Panc1 (cell line): Measurements from ENCODE around the gene BCAS3. TPM values are rescaled to one million over a fixed set of nuclear protein-coding genes. Genes with fewer than 3 reads are reported as not detected.

ENCODE experiments used
- ATAC-seq: fragments of 200-7000 bp; cut with Tn5 transposase; 2 replicates; pipeline ENCODE4 v1.9.1; 2020; ENCODE audit warnings: mild to moderate bottlenecking, moderate library complexity
- BruUV-seq: library from RNA; stranded (reverse); fragments of 400-500 nt; replicated peaks from 2 replicates; lab custom pipeline; 2021; lab: Mats Ljungman, UMichigan
- CTCF ChIA-PET: fragments of 300-600 bp; sonication (Branson Sonifier 250); formaldehyde crosslinking; loops from one replicate; lab custom pipeline; 2022; ENCODE audit warnings: antibody characterized with exemption; lab: Charles Lee
- POLR2A ChIA-PET: fragments of 300-600 bp; sonication (Branson Sonifier 250); formaldehyde crosslinking; loops from one replicate; lab custom pipeline; 2022; ENCODE audit warnings: antibody characterized with exemption; lab: Charles Lee
- DNase-seq: peaks from one replicate; pipeline ENCODE4 v3.0.0-alpha.2; 2010; ENCODE audit warnings: low read depth, low spot score
- H3K27ac ChIP-seq: 2 replicates; pipeline ENCODE4 v1.5.1; 2011; ENCODE audit warnings: mild to moderate bottlenecking, low read length, inconsistent platforms
- H3K27me3 ChIP-seq: fragments of 200-500 bp; sonication (Bioruptor generic); 2 replicates; pipeline ENCODE4 v1.6.0; 2014; ENCODE audit warnings: low read length, inconsistent platforms; ENCODE audit not compliant: control insufficient read depth, insufficient read depth
- H3K36me3 ChIP-seq: fragments of 200-500 bp; sonication (Bioruptor generic); 2 replicates; pipeline ENCODE4 v1.5.1; 2014; ENCODE audit warnings: inconsistent platforms, mild to moderate bottlenecking, low read length, moderate library complexity; ENCODE audit not compliant: control insufficient read depth, insufficient read depth
- H3K4me1 ChIP-seq: 2 replicates; pipeline ENCODE4 v1.5.1; 2011; ENCODE audit warnings: inconsistent platforms, mild to moderate bottlenecking, low read length, moderate library complexity; ENCODE audit not compliant: control insufficient read depth, insufficient read depth
- H3K4me3 ChIP-seq, 2 experiments: 2 replicates each; pipeline ENCODE4 v1.5.1; 2011 to 2012; ENCODE audit warnings: low read depth in 2 of 2, low read length in 2 of 2, mild to moderate bottlenecking in 2 of 2, inconsistent platforms in 1 of 2, moderate library complexity in 1 of 2
- H3K9me3 ChIP-seq: fragments of 200-500 bp; sonication (Bioruptor generic); 2 replicates; pipeline ENCODE4 v1.5.1; 2014; ENCODE audit warnings: low read depth, mild to moderate bottlenecking, inconsistent platforms, low read length, moderate library complexity; ENCODE audit not compliant: control insufficient read depth, insufficient read depth
- CTCF ChIP-seq: fragments of 450-650 bp; IDR thresholded peaks from 2 replicates; pipeline ENCODE4 v1.5.1; 2017; ENCODE audit warnings: mild to moderate bottlenecking
- POLR2AphosphoS5 ChIP-seq: IDR thresholded peaks from 2 replicates; pipeline ENCODE4 v1.6.1; 2012; ENCODE audit warnings: mild to moderate bottlenecking, low read depth, low read length, moderate library complexity
- REST ChIP-seq, 2 experiments: IDR thresholded peaks; 2 replicates each; pipeline ENCODE4 v1.6.1; 2011 to 2012; ENCODE audit warnings: low read depth in 2 of 2, control low read depth in 1 of 2, low read length in 1 of 2, mild to moderate bottlenecking in 1 of 2, moderate library complexity in 1 of 2; ENCODE audit not compliant: insufficient read depth in 1 of 2
- SIN3A ChIP-seq: IDR thresholded peaks from 2 replicates; pipeline ENCODE4 v1.6.1; 2012; ENCODE audit warnings: low read depth, mild to moderate bottlenecking, low read length, moderate library complexity, borderline replicate concordance; ENCODE audit not compliant: insufficient read depth
- TCF7L2 ChIP-seq: IDR thresholded peaks from 2 replicates; pipeline ENCODE4 v1.6.1; 2011; ENCODE audit warnings: mild to moderate bottlenecking, low read depth, low read length, inconsistent platforms
- in situ Hi-C: cut with HindIII; loops from 2 replicates; pipeline ENCODE4 v1.10.0; 2016; ENCODE audit warnings: low sequenced_read_pairs, low pct_unique_long_range_greater_than_20kb
- intact Hi-C: fragments of 100-400 bp; cut with micrococcal nuclease; formaldehyde crosslinking; loops from one replicate; pipeline ENCODE4 v1.10.0; 2022; ENCODE audit not compliant: unreplicated experiment
- total RNA-seq: library from RNA; stranded (reverse); gene quantifications from one replicate; pipeline ENCODE4 v1.2.1, GENCODE V29; 2021; ENCODE audit not compliant: unreplicated experiment

The BCAS3 gene
- total RNA-seq, 1 experiment from 2014 or later: 9.3 TPM

GRCh38 chr17:61296058-61296457 lies 618.4 kb downstream of the BCAS3 start:
- DNase-seq (no peak), ATAC-seq (no peak)
- in situ Hi-C loops (no loop called here), intact Hi-C loops (no loop called here)
- Histone ChIP-seq H3K4me3 (no peak overlapping the region), H3K36me3 (no peaks in the 10 kb centered on the region), H3K9me3 (no peaks in the 10 kb centered on the region), H3K27me3 (no peaks in the 10 kb centered on the region), H3K4me1 (peaks cover 6% of the 10 kb centered on the region), H3K27ac (no peak overlapping the region; the same call in 1 of the 2 replicates)
- TF ChIP-seq POLR2AphosphoS5 (no peak), TCF7L2 (no peak), SIN3A (no peak), REST (IDR thresholded peaks at IDR 0.05; ENCODE audit: insufficient read depth in 1 of 2, low read depth in 2 of 2, low read length in 1 of 2) (no peak), CTCF (no peak)
- CTCF ChIA-PET: no interaction called here
- POLR2A ChIA-PET: no interaction called here
- no TSS peak for BruUV-seq

- H3K9me3 ChIP-seq: no peaks in the 10 kb centered on the region
- no peak overlapping the region for H3K4me3 ChIP-seq
- H3K27ac ChIP-seq: peak overlapping the region; percentile 23; the same call in 1 of the 2 replicates
- H3K36me3 ChIP-seq: no peaks in the 10 kb centered on the region
- ATAC-seq (no peak), DNase-seq (no peak)
- POLR2A ChIA-PET: interaction anchor here (0.7 kb wide), 1 partner anchor 72 kb away, joined by 3 read pairs; no protein-coding TSS in a partner anchor
- CTCF ChIA-PET: no interaction called here
- no peaks in the 10 kb centered on the region for H3K27me3 ChIP-seq
- H3K4me1 ChIP-seq: no peaks in the 10 kb centered on the region
- no TSS peak for BruUV-seq
- intact Hi-C loops (no loop called here), in situ Hi-C loops (no loop called here)
- TF ChIP-seq CTCF (no peak), SIN3A (no peak), REST (IDR thresholded peaks at IDR 0.05; ENCODE audit: insufficient read depth in 1 of 2, low read depth in 2 of 2, low read length in 1 of 2) (no peak), TCF7L2 (no peak), POLR2AphosphoS5 (no peak)
Measured at GRCh38 chr17:61299517-61300513, 622.2 kb downstream of the BCAS3 start.
